ENCODE measurements around the gene ZBTB44.
"Not testable (repeated sequence)": the region's sequence is repeated elsewhere in the genome, so short reads cannot be mapped to it uniquely, and the experiment has no call there.

ZBTB44 gene

DNA sequence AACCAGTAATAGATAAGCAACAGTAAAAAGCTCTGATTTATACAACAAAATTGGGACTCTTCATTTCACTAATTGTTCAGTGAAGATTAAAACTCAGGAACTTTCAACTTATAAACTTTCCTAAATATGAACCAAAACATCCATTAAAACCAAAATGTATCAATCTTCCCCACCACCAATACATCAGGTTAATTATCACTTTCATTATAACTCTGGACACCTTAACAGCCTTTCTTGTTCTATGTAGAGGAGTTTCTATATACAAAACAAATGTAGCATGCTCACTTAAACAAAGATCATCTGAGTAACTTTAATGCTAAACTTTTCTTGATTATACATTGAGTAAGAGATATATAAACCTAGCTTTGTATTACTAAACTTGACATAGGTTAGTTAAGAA, 80.4 kb downstream of the ZBTB44 start:
- TF ChIP-seq, protein P1, sequence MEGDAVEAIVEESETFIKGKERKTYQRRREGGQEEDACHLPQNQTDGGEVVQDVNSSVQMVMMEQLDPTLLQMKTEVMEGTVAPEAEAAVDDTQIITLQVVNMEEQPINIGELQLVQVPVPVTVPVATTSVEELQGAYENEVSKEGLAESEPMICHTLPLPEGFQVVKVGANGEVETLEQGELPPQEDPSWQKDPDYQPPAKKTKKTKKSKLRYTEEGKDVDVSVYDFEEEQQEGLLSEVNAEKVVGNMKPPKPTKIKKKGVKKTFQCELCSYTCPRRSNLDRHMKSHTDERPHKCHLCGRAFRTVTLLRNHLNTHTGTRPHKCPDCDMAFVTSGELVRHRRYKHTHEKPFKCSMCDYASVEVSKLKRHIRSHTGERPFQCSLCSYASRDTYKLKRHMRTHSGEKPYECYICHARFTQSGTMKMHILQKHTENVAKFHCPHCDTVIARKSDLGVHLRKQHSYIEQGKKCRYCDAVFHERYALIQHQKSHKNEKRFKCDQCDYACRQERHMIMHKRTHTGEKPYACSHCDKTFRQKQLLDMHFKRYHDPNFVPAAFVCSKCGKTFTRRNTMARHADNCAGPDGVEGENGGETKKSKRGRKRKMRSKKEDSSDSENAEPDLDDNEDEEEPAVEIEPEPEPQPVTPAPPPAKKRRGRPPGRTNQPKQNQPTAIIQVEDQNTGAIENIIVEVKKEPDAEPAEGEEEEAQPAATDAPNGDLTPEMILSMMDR (IDR thresholded peaks at IDR 0.05; ENCODE audit: extremely low read depth, missing control alignments) = no peak
- no peak for DNase-seq (ENCODE audit: low spot score)

DNA sequence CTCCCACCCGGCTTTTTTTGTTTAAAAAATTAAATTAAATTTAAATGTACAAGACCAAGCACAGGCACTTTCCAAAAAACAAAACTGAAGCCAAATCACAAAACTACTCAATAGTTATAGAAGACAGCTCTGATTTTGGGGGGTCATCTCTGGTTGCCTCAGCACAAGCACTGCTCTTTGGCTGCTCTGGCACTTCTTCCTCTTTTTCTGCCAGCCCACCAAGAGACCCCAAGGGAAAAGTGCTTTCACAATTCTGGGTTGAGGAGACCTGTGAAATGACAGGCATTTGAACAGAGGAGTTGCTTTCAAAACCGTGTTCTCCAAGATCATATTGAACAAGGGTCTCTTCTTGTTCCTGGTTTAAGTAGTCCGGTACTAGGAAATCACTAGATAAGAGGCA, 80.8 kb downstream of the ZBTB44 start:
- not testable (repeated sequence) for DNase-seq (ENCODE audit: low spot score)

DNA sequence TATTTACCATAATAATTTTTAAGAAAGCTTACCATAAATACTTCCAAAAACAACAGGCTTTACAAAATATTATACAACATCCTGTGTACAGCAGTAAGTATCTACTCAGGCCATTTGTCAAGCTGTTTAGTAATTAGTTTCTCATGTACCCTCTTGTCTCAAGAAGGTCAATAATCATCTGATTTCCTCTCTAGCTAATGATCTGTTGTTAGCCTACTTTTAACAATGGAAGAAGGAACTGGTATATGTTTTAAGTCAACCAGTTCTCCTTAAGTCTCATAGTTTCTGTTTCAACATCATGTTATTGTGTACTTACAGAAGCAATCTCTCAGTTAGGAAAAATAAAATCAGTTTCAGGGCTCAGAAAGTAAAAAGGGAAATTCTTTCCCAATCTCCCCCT, 81.2 kb downstream of the ZBTB44 start:
- not testable (repeated sequence) for DNase-seq (ENCODE audit: low spot score)

DNA sequence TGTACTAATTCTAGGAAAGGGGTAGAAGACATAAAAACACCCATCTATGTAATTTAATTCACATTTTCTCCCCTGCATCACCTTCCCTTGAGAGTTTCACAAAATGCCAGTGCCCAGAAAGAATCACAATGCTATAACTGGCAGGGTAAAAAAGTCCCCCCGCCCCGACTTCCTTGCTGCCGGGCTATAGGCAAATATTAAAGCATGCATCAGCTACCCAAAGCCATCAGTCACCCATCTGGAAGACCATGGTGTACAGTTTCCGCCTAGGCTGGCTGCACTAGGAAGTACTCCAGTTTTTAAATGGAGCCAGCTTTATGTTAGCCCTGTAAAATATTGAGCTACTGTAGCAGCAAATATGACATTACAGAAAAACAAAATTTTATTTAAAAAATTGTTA, 87.3 kb downstream of the ZBTB44 start:
- TF ChIP-seq, protein P1 (IDR thresholded peaks at IDR 0.05; ENCODE audit: extremely low read depth, missing control alignments) = no peak
- no peak for DNase-seq (ENCODE audit: low spot score)

DNA sequence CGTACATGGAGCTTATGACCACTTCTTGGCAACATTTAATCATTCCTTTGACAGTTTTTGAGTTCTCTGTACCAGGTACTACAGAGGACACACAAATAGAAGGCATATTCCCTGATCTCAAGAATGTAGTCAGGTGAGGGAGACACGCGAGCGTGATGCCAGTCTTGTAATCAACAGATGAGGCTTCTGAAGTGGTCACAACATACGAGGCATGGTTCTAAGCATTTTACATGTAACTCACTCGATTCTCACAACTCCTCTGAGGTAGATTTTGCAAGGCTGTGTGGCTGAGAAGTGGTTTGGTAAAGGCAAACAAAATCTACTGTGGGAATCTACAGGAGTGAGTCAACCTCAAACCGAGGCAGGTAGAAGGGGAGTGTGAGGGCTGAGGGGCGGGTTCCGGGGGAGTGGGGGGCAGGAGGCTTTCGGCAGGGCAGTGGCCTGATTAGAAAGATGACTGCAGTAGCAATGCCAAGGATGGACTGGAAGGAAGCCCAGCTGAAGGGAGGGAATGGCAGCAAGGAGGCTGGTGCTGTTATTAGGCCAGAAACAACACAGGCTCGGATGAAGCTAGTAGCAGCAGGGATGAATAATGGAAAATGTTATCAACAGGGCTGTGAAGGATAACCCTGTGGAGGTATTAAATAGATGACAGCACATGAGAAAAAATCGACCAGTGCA, 91.3 kb downstream of the ZBTB44 start:
- DNase-seq (ENCODE audit: low spot score) = no peak
- TF ChIP-seq, protein P1 (IDR thresholded peaks at IDR 0.05; ENCODE audit: extremely low read depth, missing control alignments) = no peak

DNA sequence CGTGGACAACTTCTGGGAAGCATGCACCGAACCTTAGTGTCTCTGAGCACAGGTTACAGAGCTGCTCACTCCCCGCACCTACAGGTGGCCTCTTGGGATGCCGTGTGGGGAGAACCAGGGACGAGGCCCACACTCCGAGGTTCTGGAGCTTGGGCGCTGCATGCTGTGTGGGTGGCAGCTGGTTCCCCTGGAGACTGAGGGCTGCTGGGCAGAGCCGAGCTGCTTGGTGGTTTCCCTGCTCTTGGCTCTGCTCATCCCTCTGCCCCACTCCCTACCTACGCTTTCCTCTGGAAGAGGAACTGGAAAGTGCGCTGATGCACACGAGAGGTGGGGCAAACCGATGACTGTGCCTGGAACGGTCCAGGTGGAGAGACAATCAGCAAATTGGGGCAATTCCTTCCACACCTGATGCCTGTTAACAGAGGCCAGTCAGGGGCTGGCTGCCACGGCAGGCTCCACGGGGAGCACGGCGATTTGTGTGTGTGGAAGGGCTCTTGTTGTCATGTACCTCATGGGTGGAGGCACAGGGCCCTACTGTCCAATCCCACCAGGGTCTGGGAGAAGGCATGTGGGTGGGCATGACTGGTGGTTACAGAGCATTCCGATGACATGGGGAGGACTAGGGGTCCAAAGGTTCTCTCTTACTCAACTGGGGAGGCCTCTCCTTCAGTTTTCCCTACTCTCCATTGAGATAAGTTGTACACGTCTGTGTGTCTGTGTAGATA, 94.2 kb downstream of the ZBTB44 start:
- TF ChIP-seq, protein P1 (IDR thresholded peaks at IDR 0.05; ENCODE audit: extremely low read depth, missing control alignments) = no peak
- DNase-seq (ENCODE audit: low spot score) = no peak

DNA sequence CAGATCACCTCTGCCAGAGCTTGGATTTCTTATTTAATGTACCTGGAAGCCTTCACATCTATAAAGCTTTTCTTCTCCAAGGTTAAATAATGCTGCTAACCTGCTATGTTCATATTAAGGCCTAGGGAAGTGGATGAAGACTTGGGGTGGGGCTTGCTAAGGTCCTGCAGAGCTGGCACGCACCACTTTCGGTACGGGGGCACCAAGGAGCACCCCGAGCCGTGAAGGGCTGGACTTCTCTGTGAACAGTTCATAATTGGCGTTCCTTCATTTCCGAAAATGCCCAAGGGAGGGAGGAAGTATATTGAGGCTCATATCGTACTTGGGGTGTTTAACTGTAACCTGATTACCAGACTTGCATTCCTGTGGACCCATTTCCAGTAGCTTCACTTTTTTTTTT, 95.6 kb downstream of the ZBTB44 start:
- TF ChIP-seq, protein P1 (IDR thresholded peaks at IDR 0.05; ENCODE audit: extremely low read depth, missing control alignments) = no peak
- DNase-seq (ENCODE audit: low spot score) = no peak

DNA sequence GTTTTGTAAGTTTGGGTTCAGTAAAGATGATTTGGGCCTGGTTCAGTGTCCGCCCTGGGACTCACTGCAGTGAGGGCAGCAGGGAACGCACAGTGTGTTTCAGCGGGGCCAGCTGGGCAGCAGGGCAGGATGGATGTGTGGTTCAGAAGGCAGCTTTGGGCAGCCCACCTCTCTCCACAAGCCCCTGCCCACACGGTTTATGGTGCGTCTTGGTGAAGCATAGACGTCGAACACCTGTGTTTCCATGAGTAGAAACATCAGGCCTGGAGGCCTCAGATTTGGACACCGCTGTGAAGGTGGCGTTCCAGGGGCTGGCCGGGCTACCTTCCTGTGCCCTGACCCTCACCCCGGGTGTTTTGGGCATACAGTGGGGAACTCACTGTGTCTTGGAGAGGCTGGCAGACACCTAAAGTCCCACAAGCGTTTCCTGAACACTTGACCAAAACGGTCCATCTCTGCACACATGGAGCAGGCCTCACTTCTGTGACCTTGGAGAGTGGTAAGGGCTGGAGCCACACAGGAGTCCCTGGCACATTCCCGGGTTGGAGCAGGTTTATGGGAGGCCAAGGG, 96.1 kb downstream of the ZBTB44 start:
- DNase-seq (ENCODE audit: low spot score) = no peak
- TF ChIP-seq, protein P1 (IDR thresholded peaks at IDR 0.05; ENCODE audit: extremely low read depth, missing control alignments) = no peak

Measured in GM20000 (cell line).